Activated CD8-positive, alpha-beta T cell treated with anti-CD3 and anti-CD28 coated beads, Interleukin-2, amount 10 ng/mL, durations not matched to agents 7 days and 5 days (primary cell): ENCODE results near the gene VAX1. TPM values are rescaled to one million over a fixed set of nuclear protein-coding genes. Genes with fewer than 3 reads are reported as not detected.
"Not testable (repeated sequence)": the region's sequence is repeated elsewhere in the genome, so short reads cannot be mapped to it uniquely, and the experiment has no call there.

Experiments
- ATAC-seq: fragments of 150-1000 bp; cut with Tn5 transposase; one replicate; pipeline ENCODE4 v1.10.0; 2021; ENCODE audit warnings: moderate library complexity
- CTCF ChIA-PET: fragments of 350-600 bp; sonication (Branson Sonifier 250); formaldehyde crosslinking; loops from one replicate; lab custom pipeline; 2021; ENCODE audit warnings: antibody characterized with exemption; lab: Charles Lee
- POLR2A ChIA-PET: fragments of 350-600 bp; sonication (Branson Sonifier 250); formaldehyde crosslinking; loops from one replicate; lab custom pipeline; 2021; ENCODE audit warnings: antibody characterized with exemption; lab: Charles Lee
- DNase-seq: peaks from one replicate; pipeline ENCODE4 v3.0.0-alpha.2; 2020
- H3K27ac Mint-ChIP-seq: one replicate; pipeline ENCODE4 v1.8.0; 2021; ENCODE audit warnings: mild to moderate bottlenecking, mixed read lengths
- H3K27me3 Mint-ChIP-seq: one replicate; pipeline ENCODE4 v1.8.0; 2021; ENCODE audit warnings: low read depth, mixed read lengths
- H3K36me3 Mint-ChIP-seq: one replicate; pipeline ENCODE4 v1.8.0; 2021; ENCODE audit warnings: low read depth, mixed read lengths
- H3K4me1 Mint-ChIP-seq: one replicate; pipeline ENCODE4 v1.8.0; 2021; ENCODE audit warnings: low read depth, mixed read lengths
- H3K4me3 Mint-ChIP-seq: one replicate; pipeline ENCODE4 v1.8.0; 2021; ENCODE audit warnings: mild to moderate bottlenecking, mixed read lengths
- H3K9me3 Mint-ChIP-seq: one replicate; pipeline ENCODE4 v1.8.0; 2022; ENCODE audit warnings: mixed read lengths; ENCODE audit not compliant: insufficient read depth
- microRNA-seq: library from miRNA; unstranded; fragments of <30 nt; microRNA quantifications from one replicate; pipeline ENCODE4 v1.2.0, GENCODE V29; 2022
- total RNA-seq, 2 experiments: library from RNA; stranded (reverse); gene quantifications; one replicate each; pipeline ENCODE4 v1.2.3, GENCODE V29; 2021

VAX1 gene
- total RNA-seq, 2 experiments from 2014 or later: not detected

- no peaks in the 10 kb centered on the region for H3K4me1 Mint-ChIP-seq
- H3K27ac Mint-ChIP-seq: no peak overlapping the region
- CTCF ChIA-PET: no interaction called here
- H3K4me3 Mint-ChIP-seq: no peak overlapping the region
- no peak for ATAC-seq
- no peak for DNase-seq
- no peaks in the 10 kb centered on the region for H3K36me3 Mint-ChIP-seq
- POLR2A ChIA-PET: no interaction called here
- peaks cover 2% of the 10 kb centered on the region for H3K27me3 Mint-ChIP-seq
- no peaks in the 10 kb centered on the region for H3K9me3 Mint-ChIP-seq
Observed at GRCh38 chr10:117092386-117092785, 45.7 kb downstream of the VAX1 start.

GRCh38 chr10:117090834-117091233 lies 47.2 kb downstream of the VAX1 start:
- POLR2A ChIA-PET: no interaction called here

GRCh38 chr10:117087521-117087920 lies 50.5 kb downstream of the VAX1 start:
- ChIA-PET CTCF (no interaction called here), POLR2A (no interaction called here)
- no peaks in the 10 kb centered on the region for H3K4me1 Mint-ChIP-seq
- no peak overlapping the region for H3K4me3 Mint-ChIP-seq
- H3K27me3 Mint-ChIP-seq: no peaks in the 10 kb centered on the region
- no peaks in the 10 kb centered on the region for H3K36me3 Mint-ChIP-seq
- ATAC-seq (no peak), DNase-seq (no peak)
- H3K9me3 Mint-ChIP-seq: no peaks in the 10 kb centered on the region
- H3K27ac Mint-ChIP-seq: no peak overlapping the region

More at GRCh38 chr10:117090834-117091233, 47.2 kb downstream of the VAX1 start:
- DNase-seq (no peak), ATAC-seq (no peak)
- no peaks in the 10 kb centered on the region for H3K36me3 Mint-ChIP-seq
- no peak overlapping the region for H3K27ac Mint-ChIP-seq
- H3K9me3 Mint-ChIP-seq: no peaks in the 10 kb centered on the region
- H3K27me3 Mint-ChIP-seq: no peaks in the 10 kb centered on the region
- no peak overlapping the region for H3K4me3 Mint-ChIP-seq
- H3K4me1 Mint-ChIP-seq: no peaks in the 10 kb centered on the region
- CTCF ChIA-PET: no interaction called here

GRCh38 chr10:117086546-117086945 lies 51.5 kb downstream of the VAX1 start:
- Mint-ChIP-seq H3K9me3 (no peaks in the 10 kb centered on the region), H3K27me3 (no peaks in the 10 kb centered on the region), H3K27ac (no peak overlapping the region), H3K4me3 (no peak overlapping the region), H3K4me1 (no peaks in the 10 kb centered on the region), H3K36me3 (no peaks in the 10 kb centered on the region)
- no peak for ATAC-seq
- no peak for DNase-seq
- POLR2A ChIA-PET: no interaction called here
- CTCF ChIA-PET: no interaction called here

- POLR2A ChIA-PET, CTCF ChIA-PET, H3K27me3 Mint-ChIP-seq: not testable (repeated sequence)
Observed at GRCh38 chr10:117084421-117085246, 53.4 kb downstream of the VAX1 start.

More at GRCh38 chr10:117084421-117085246, 53.4 kb downstream of the VAX1 start:
- not testable (repeated sequence) for ATAC-seq, DNase-seq, H3K27ac Mint-ChIP-seq, H3K4me1 Mint-ChIP-seq, H3K9me3 Mint-ChIP-seq, H3K36me3 Mint-ChIP-seq, H3K4me3 Mint-ChIP-seq

Small RNAs within 50 kb of the gene (microRNA-seq; reads per million reads assigned to microRNA genes)
- gene MIR3663: not detected

Other genes starting within 250 kb of the VAX1 start
- gene SHTN1, start 133.1 kb downstream of the VAX1 start, total RNA-seq: not detected
- not detected for gene KCNK18, start 59.2 kb upstream of the VAX1 start, total RNA-seq
- gene SLC18A2, start 102.8 kb upstream of the VAX1 start, total RNA-seq: not detected
- 10 to 100 TPM; 11.2 to 12.5 TPM for gene PDZD8, start 237.2 kb upstream of the VAX1 start, total RNA-seq